ENCODE results near the gene MXD1.

GRCh38 chr2:69968609-69969008 lies 53.7 kb downstream of the MXD1 start:
- no peak for TF ChIP-seq POLR2A (IDR thresholded peaks at IDR 0.05)
- TF ChIP-seq CTCF (IDR thresholded peaks at IDR 0.05): no peak
